SJSA1 (cell line): ENCODE results near the gene TRERF1. TPM values are rescaled to one million over a fixed set of nuclear protein-coding genes. Genes with fewer than 3 reads are reported as not detected.

ENCODE experiments used
- DNase-seq, 2 experiments: peaks; one replicate each; pipeline ENCODE4 v3.0.0-alpha.2; 2015 to 2020; ENCODE audit warnings: low spot score in 2 of 2, low read depth in 1 of 2
- H3K27ac ChIP-seq: fragments of 250-450 bp; sonication (Bioruptor Pico); 2 replicates; pipeline ENCODE4 v1.5.1; 2020; ENCODE audit warnings: mild to moderate bottlenecking, moderate library complexity
- H3K27me3 ChIP-seq: fragments of 250-450 bp; sonication (Bioruptor Pico); replicated peaks from 2 replicates; pipeline ENCODE4 v1.5.1; 2020; ENCODE audit warnings: mild to moderate bottlenecking, moderate library complexity
- H3K36me3 ChIP-seq: fragments of 250-450 bp; sonication (Bioruptor Pico); 2 replicates; pipeline ENCODE4 v1.5.1; 2020; ENCODE audit warnings: mild to moderate bottlenecking
- H3K4me1 ChIP-seq: fragments of 250-450 bp; sonication (Bioruptor Pico); replicated peaks from 2 replicates; pipeline ENCODE4 v1.6.1; 2021; ENCODE audit warnings: mild to moderate bottlenecking
- H3K4me3 ChIP-seq: fragments of 250-450 bp; sonication (Bioruptor Pico); 2 replicates; pipeline ENCODE4 v1.5.1; 2020; ENCODE audit warnings: mild to moderate bottlenecking
- H3K9me3 ChIP-seq: fragments of 250-450 bp; sonication (Bioruptor Pico); replicated peaks from 2 replicates; pipeline ENCODE4 v1.5.1; 2020; ENCODE audit warnings: mild to moderate bottlenecking
- total RNA-seq: library from RNA; depleted of rRNA; stranded (reverse); fragments of >200 nt; shearing (Covaris generic); gene quantifications from 2 replicates; pipeline ENCODE4 v1.2.3, GENCODE V29; 2014; rRNA removed

The TRERF1 gene
- total RNA-seq, 1 experiment from 2014 or later = 3.6 TPM

DNA sequence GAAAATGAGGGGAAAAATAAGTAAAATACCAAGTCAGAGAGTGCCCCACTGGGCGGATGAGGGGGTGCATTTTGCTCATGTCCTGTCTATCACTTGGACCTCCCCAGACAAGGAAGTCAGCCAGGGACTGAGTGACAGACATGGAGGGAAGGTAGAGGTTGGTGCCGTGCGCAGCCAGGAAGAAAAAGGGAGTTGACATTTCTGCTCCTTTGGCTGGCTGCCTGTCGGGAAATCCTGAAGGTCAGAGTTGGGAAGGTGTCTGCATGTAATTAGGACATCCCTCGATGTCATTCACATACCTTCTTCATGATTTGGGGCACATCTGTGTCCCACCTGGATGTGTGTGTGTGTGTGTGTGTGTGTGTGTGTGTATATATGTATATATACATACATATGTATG is 269.6 kb downstream of the TRERF1 start:
- no peaks in the 10 kb centered on the region for H3K9me3 ChIP-seq
- no peaks in the 10 kb centered on the region for H3K27me3 ChIP-seq
- H3K27ac ChIP-seq = no peak overlapping the region
- H3K4me1 ChIP-seq = no peaks in the 10 kb centered on the region
- H3K4me3 ChIP-seq = no peak overlapping the region
- H3K36me3 ChIP-seq = no peaks in the 10 kb centered on the region
- no peak for DNase-seq

DNA sequence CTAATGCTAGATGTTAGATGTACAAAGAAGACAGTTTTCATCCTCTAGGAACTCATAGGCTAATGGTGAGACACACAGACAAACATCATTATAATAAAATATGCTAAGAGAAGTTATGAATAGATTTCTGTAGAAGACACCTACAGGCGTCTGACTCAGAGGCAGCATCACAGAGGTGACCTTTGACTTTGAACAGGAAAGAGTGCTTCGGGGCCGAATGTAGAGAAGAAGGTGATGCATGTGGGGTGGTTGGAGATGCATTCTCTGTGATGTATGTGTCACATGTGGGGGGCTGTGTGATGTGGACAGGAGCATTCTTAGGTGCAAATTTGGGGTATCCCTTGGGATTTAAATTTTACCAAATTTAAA is 271.8 kb downstream of the TRERF1 start:
- no peak for DNase-seq
- H3K27ac ChIP-seq = no peak overlapping the region
- H3K9me3 ChIP-seq = no peaks in the 10 kb centered on the region
- no peak overlapping the region for H3K4me3 ChIP-seq
- H3K36me3 ChIP-seq = no peaks in the 10 kb centered on the region
- no peaks in the 10 kb centered on the region for H3K27me3 ChIP-seq
- no peaks in the 10 kb centered on the region for H3K4me1 ChIP-seq

- no peak for DNase-seq
- H3K36me3 ChIP-seq = no peaks in the 10 kb centered on the region
- H3K27me3 ChIP-seq = no peaks in the 10 kb centered on the region
- H3K27ac ChIP-seq = no peak overlapping the region
- H3K4me1 ChIP-seq = no peaks in the 10 kb centered on the region
- no peaks in the 10 kb centered on the region for H3K9me3 ChIP-seq
- H3K4me3 ChIP-seq = no peak overlapping the region
Measured at GRCh38 chr6:42179261-42179944, 272.3 kb downstream of the TRERF1 start.

- no peak overlapping the region for H3K27ac ChIP-seq
Measured at GRCh38 chr6:42177514-42178364, 274.0 kb downstream of the TRERF1 start.

DNA sequence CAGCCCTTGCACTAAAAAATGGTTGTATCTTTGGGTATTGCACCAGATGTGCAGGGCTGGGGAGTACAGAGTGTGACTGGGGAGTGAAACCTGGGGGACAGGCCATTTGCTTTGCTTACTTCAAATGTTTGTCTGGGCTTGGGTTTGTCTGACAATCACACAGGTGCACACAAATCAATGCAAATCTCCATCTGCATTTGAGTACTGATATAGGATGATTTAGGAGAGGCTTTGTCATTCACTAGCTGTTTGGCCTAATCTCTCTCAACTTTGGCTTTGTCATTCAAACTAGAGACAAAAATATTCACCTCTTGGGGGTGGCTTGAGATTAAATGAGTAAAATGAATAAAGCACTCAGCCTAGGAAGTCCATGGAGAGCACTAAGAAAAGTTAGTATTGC is 274.7 kb downstream of the TRERF1 start:
- Histone ChIP-seq H3K4me3 (no peak overlapping the region), H3K27ac (no peak overlapping the region), H3K9me3 (no peaks in the 10 kb centered on the region), H3K27me3 (no peaks in the 10 kb centered on the region), H3K4me1 (no peaks in the 10 kb centered on the region), H3K36me3 (no peaks in the 10 kb centered on the region)
- DNase-seq = no peak

More at GRCh38 chr6:42177514-42178364, 274.0 kb downstream of the TRERF1 start:
- DNase-seq = no peak
- no peak overlapping the region for H3K4me3 ChIP-seq
- no peaks in the 10 kb centered on the region for H3K9me3 ChIP-seq
- no peaks in the 10 kb centered on the region for H3K27me3 ChIP-seq
- no peaks in the 10 kb centered on the region for H3K36me3 ChIP-seq
- H3K4me1 ChIP-seq = no peaks in the 10 kb centered on the region

DNA sequence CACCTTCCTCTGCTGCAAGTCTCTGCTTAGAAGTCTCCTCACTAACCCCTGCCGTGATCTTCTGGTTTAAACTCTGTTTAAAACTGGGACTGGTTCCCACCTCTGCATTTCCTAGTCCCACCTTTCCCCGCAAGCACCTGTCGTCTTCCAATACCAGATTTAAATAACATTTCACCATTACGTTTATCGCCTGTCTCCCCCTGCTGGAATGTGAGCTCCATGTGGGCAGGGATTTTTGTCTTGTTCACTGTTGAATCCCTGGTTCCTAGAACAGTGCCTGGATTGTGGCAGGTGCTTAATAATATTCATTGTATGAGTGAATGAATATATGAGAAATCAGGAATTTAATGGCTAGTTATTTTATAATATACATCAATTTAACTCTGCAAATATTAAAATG is 275.9 kb downstream of the TRERF1 start:
- H3K27ac ChIP-seq = no peak overlapping the region
- H3K4me1 ChIP-seq = no peaks in the 10 kb centered on the region
- H3K36me3 ChIP-seq = no peaks in the 10 kb centered on the region
- no peaks in the 10 kb centered on the region for H3K27me3 ChIP-seq
- H3K4me3 ChIP-seq = no peak overlapping the region
- H3K9me3 ChIP-seq = no peaks in the 10 kb centered on the region
- no peak for DNase-seq

Other genes with a start within 250 kb of the TRERF1 start
- 54.4 and 91.1 TPM in 2 replicates for gene MRPS10, start 234.1 kb downstream of the TRERF1 start, total RNA-seq
- 15.6 and 19.5 TPM in 2 replicates for gene UBR2, start 112.1 kb upstream of the TRERF1 start, total RNA-seq